GM23248 (cell line): Measurements from ENCODE around the gene SCMH1.

ENCODE experiments used
- EZH2 ChIP-seq: fragments of 200-600 bp; sonication (generic); IDR thresholded peaks from 2 replicates; pipeline ENCODE4 v1.6.1; 2018; ENCODE audit warnings: antibody characterized with exemption, mild to moderate bottlenecking; ENCODE audit not compliant: insufficient read depth, poor library complexity, severe bottlenecking
- EZH2phosphoT487 ChIP-seq: fragments of 200-600 bp; sonication (generic); IDR thresholded peaks from 2 replicates; pipeline ENCODE4 v1.6.1; 2018; ENCODE audit warnings: antibody characterized with exemption, moderate library complexity, mild to moderate bottlenecking, low read depth; ENCODE audit not compliant: insufficient read depth

DNA sequence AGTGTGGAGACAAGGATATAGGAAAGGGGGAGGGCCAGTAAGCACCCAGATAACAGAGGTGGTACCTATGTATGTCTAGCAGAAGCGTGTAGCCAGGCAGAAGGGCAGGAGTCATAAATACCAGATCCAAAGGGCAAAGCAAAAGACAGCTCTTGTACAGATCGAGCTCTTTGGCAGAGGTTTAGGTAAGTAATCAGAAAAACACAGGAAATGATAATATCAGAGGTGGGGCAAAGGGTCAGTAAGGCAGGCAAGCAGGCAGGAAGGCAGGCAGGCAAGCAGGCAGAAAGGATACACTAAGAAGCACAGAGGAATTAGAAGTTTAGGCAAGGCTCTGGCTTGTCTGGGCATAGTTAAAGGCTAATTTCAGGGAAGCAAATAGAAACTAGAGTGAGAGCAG is 197.9 kb downstream of the SCMH1 start:
- TF ChIP-seq EZH2 (no peak), EZH2phosphoT487 (no peak)
